Posterior cingulate gyrus (tissue), 11 donors: ENCODE data around the gene IMPDH1.

Source experiments
- DNase-seq, 10 donors: peaks; one replicate each; pipeline versions ENCODE4 v3.0.0 to v3.0.0-alpha.2; 2020 to 2021; ENCODE audit warnings: mixed read lengths in 3 of 10
- intact Hi-C: fragments of 100-400 bp; cut with DNase I; formaldehyde crosslinking; loops from one replicate; pipeline ENCODE4 v1.15.1; 2023

IMPDH1 gene

DNA sequence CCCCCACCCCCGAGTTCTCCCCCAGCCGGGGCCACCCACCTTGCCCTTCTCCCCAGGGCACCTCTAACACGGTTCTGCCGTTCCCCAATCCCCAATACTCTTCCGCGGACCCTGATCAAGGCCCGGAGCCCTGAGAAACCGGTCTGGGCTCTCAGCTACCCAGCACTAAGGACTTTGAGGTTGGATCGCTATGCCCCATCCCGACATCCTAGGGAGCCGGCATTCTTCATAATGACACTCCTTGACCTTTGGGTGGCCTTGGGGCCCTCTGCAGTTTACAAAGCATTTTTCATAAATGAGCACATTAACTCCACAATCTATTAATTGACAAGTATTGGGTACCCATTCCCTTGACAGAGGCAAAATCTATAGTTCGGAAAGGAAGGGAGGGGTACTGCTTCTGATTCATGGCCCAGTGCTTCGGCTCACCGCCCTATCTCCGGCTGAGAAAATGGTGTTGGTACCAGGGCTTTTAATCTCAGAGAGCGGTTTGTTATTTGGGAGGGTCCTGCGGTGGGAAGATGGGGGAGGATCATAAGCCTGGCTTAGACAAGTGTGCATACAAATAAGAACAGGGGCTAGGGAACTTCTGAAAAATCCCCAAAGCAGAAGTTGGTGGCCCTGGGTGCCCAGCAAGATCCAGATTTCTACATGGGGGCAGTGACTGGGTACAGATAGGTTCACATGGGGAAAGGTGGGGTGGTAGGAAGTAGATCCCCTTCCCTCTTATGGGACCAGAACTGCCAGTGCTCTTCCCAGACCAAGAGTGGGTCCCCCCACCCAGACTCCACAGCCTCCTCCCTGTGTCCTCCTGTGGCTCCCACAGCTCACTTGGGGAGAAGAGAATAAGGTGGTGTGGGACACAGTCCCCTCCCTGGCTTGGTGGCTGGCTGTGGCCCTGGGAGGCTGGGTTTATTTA, 3.2 kb downstream of the IMPDH1 start:
- DNase-seq = peak in 1 of 10 donors; percentile 52
- intact Hi-C loops = loop anchor here (5.0 kb wide), 1 partner anchor 59 kb away; no protein-coding TSS in a partner anchor

- peak in 2 of 10 donors; percentile 39 to 78 for DNase-seq
- intact Hi-C loops = loop anchor here (5.0 kb wide), 1 partner anchor 58 kb away; no protein-coding TSS in a partner anchor
Measured at GRCh38 chr7:128405471-128406313, 4.1 kb downstream of the IMPDH1 start.

GRCh38 chr7:128404886-128405470, 4.8 kb downstream of the IMPDH1 start:
- intact Hi-C loops = loop anchor here (5.0 kb wide), 1 partner anchor 58 kb away; no protein-coding TSS in a partner anchor
- DNase-seq = peak in 2 of 10 donors; percentile 74 to 79

GRCh38 chr7:128404143-128404681, 5.6 kb downstream of the IMPDH1 start:
- intact Hi-C loops = no loop called here
- peak in 3 of 10 donors; percentile 40 to 69 (median 45) for DNase-seq

- DNase-seq = peak in 1 of 10 donors; percentile 43
- intact Hi-C loops = no loop called here
Measured at GRCh38 chr7:128403676-128404075, 6.1 kb downstream of the IMPDH1 start.

DNA sequence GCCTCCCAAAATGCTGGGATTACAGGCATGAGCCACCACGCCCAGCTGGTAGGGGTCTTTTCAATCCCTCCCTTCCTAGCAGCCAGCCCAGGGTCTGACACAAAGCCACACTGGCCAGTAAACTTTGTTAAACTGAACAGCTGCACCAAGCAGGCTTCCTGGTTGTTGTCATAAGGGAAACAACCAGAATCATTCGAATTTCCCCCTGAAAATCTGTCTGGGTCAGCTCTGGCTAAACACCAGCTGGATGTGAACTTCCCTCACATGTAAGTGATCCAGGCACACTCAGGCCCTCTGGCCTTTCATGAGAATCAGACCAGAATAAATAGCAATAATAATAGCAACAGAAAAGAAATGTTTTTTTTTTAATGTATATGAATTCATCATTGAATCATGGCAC, 7.4 kb downstream of the IMPDH1 start:
- intact Hi-C loops = no loop called here
- no peak for DNase-seq

- peak in 2 of 10 donors; percentile 48 to 64 for DNase-seq
- intact Hi-C loops = no loop called here
Measured at GRCh38 chr7:128400566-128400965, 9.2 kb downstream of the IMPDH1 start.

DNA sequence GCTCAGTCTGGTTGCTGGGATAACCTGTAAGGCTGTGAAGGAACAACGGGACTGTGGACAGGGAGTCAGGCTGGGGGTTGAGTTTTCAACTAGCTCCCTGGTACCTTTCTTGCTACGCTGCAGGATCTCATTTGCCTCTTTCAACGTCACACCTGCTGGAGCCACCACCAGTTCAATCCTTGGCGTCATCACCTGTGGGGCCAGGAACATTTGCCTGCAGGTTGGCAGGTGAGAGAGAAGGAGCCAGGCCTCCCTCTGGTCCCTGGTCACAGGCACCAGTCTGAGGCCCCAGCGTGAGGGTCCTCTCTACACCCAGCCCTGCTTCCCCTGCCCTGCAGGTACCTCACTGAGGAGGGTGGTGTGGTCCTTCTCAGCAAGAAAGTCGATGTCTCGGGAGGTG, 9.8 kb downstream of the IMPDH1 start:
- intact Hi-C loops = loop anchor here (2.0 kb wide), 1 partner anchor 61 kb away; no protein-coding TSS in a partner anchor
- DNase-seq = peak in 2 of 10 donors; percentile 48 to 50

- DNase-seq = peak in 2 of 10 donors; percentile 41 to 64
- intact Hi-C loops = loop anchor here (1.0 to 2.0 kb wide), 2 partner anchors 27 to 62 kb away; no protein-coding TSS in a partner anchor
Measured at GRCh38 chr7:128398841-128399135, 11.0 kb downstream of the IMPDH1 start.

DNA sequence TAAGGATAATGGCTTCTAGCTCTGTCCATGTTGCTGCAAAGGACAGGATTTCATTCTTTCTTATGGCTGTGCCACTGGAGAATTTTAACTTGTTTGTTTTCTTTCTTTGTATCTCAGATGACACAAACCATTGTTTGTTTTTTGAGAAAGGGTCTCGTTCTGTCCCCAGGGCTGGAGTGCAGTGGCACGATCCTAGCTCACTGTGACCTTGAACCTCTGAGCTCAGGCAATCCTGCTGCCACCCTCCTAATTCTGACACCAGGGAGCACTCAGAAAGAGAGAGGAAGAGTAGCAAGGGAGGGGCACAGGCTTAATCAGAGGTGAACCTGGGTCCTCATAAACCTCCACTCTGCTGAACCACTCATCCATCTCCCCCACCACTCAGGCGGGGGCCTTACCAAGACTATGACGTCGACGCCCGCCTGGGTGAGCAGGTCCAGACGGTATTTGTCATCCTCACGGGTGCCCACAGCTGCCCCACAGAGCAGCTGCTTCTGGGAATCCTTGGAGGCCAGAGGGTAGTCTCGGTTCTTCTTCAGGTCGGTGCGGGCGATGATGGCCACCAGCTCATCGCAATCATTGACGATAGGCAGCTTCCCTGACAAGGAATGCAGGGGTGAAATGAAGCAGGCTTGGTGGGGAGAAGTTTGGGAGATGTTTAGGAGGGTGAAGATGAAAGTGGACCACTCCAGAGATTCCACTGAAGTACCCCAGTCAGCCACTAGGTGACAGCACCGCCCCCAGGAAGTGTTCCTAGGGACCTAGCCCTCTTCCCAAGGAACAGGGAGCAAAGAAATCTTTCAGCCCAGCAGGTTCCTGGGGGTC, 11.6 kb downstream of the IMPDH1 start:
- DNase-seq = peak in 7 of 10 donors; percentile 58 to 93 (median 76)
- intact Hi-C loops = loop anchor here (1.0 to 2.0 kb wide), 2 partner anchors 27 to 63 kb away; no protein-coding TSS in a partner anchor

GRCh38 chr7:128396357-128396756, 13.4 kb downstream of the IMPDH1 start:
- intact Hi-C loops = no loop called here
- DNase-seq = peak in 1 of 10 donors; percentile 71

- intact Hi-C loops = no loop called here
- no peak for DNase-seq
Measured at GRCh38 chr7:128395748-128396147, 14.0 kb downstream of the IMPDH1 start.

- DNase-seq = peak in 3 of 10 donors; percentile 51 to 76 (median 65)
- intact Hi-C loops = no loop called here
Measured at GRCh38 chr7:128394904-128395496, 14.8 kb downstream of the IMPDH1 start.

- DNase-seq = peak in 2 of 10 donors; percentile 62
- intact Hi-C loops = no loop called here
Measured at GRCh38 chr7:128393526-128394330, 16.1 kb downstream of the IMPDH1 start.

DNA sequence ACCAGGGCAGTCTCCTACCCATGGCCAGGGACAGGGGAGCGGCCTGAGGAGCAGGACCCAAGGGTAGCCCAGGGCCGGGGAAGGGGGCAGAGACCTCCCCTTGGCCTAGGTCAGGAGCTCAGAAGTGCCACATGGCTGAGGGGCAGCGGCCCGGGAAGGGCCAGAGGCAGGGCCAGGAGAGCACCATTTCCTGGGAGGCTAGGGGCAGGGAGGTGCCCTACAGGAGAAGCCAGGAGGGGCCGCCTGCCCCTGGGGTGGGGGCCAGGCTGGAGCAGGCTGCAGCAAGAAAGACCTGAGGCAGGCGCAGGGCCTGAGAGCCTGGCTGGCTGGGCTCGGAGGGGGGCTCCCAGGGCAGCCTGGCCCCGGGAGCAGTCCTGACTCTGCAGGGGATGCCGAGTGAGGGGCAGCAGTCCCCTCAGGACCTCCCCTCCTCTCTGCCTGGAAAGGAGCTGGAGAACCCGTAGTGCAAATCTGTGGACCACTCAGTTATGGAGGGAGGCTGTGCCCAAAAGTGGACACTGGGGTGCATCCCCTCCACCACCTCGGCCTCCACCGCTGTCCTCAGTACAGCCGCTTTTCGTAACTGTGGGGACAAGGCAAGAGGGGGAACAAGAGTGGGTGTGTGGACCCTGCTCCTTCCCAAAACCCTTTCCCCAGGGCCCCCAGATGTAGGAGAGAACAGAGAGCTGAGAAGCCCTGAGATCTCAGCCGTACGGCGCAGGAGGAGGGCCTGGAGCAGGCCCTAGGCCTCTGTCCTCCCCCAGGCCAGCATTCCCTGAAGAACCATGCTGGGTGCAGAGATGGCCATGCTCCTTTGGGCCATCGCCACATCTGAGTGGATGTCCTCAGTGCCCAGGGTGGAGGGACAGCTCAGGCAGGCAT, 17.1 kb downstream of the IMPDH1 start:
- intact Hi-C loops = no loop called here
- peak in 1 of 10 donors; percentile 46 for DNase-seq

- intact Hi-C loops = no loop called here
- DNase-seq = peak in 2 of 10 donors; percentile 53 to 65
Measured at GRCh38 chr7:128391805-128392204, 18.0 kb downstream of the IMPDH1 start.
